Ascending aorta (tissue), 2 donors: Measurements from ENCODE around the gene C17orf50. TPM values are rescaled to one million over a fixed set of nuclear protein-coding genes. Genes with fewer than 3 reads are reported as not detected.

Experiments
- DNase-seq, 2 donors: peaks; one replicate each; pipeline ENCODE4 v3.0.0-alpha.2; 2019; ENCODE audit warnings: low spot score in 2 of 2
- H3K27ac ChIP-seq, 2 donors: fragments of 200-600 bp; sonication (generic); one replicate each; pipeline ENCODE4 v1.5.1; 2016 to 2017; ENCODE audit warnings: mild to moderate bottlenecking in 1 of 2
- H3K27me3 ChIP-seq: fragments of 200-600 bp; sonication (generic); one replicate; pipeline ENCODE4 v1.5.1; 2017
- H3K36me3 ChIP-seq, 2 donors: fragments of 200-600 bp; sonication (generic); one replicate each; pipeline ENCODE4 v1.5.1; 2016
- H3K4me1 ChIP-seq, 2 donors: fragments of 200-600 bp; sonication (generic); one replicate each; pipeline ENCODE4 v1.5.1; 2016 to 2017; ENCODE audit warnings: mild to moderate bottlenecking in 1 of 2
- H3K4me3 ChIP-seq, 2 donors: fragments of 200-600 bp; sonication (generic); one replicate each; pipeline ENCODE4 v1.5.1; 2016 to 2017; ENCODE audit warnings: mild to moderate bottlenecking in 1 of 2
- H3K9me3 ChIP-seq, 2 donors: fragments of 200-600 bp; sonication (generic); one replicate each; pipeline ENCODE4 v1.5.1; 2016
- intact Hi-C: fragments of 100-400 bp; cut with DNase I; formaldehyde crosslinking; loops from one replicate; pipeline ENCODE4 v1.15.1; 2023
- total RNA-seq: library from RNA; depleted of rRNA; stranded (reverse); fragments of >200 nt; gene quantifications from one replicate; pipeline ENCODE4 v1.1.0, GENCODE V29; 2016
- TF ChIP-seq, protein P1 (sequence below), 3 experiments: fragments of 200-600 bp in 2 of 3; fragments of 450-650 bp in 1 of 3; sonication (generic) in 2 of 3; IDR thresholded peaks; one replicate each; pipeline ENCODE4 v1.5.1; 2016 to 2019; ENCODE audit warnings: antibody characterized with exemption in 3 of 3, mild to moderate bottlenecking in 1 of 3, moderate library complexity in 1 of 3

The C17orf50 gene
- total RNA-seq, 1 donor from 2014 or later = not detected

GRCh38 chr17:35752945-35753764 is 7.5 kb upstream of the C17orf50 start, which contains the start of gene GAS2L2:
TSS of gene GAS2L2 (minus strand) at chr17:35753239. CDS start at chr17:35752850, 389 bp downstream.
- Histone ChIP-seq H3K27me3 (no peaks in the 10 kb centered on the region), H3K4me3 (no peak within 1 kb of the TSS), H3K9me3 (no peaks in the 10 kb centered on the region), H3K4me1 (peaks cover 0 to 5% of the 10 kb centered on the region in 2 donors), H3K27ac (no peak within 1 kb of the TSS), H3K36me3 (no peaks in the 10 kb centered on the region)
- intact Hi-C loops = no loop called here
- TF ChIP-seq, protein P1, sequence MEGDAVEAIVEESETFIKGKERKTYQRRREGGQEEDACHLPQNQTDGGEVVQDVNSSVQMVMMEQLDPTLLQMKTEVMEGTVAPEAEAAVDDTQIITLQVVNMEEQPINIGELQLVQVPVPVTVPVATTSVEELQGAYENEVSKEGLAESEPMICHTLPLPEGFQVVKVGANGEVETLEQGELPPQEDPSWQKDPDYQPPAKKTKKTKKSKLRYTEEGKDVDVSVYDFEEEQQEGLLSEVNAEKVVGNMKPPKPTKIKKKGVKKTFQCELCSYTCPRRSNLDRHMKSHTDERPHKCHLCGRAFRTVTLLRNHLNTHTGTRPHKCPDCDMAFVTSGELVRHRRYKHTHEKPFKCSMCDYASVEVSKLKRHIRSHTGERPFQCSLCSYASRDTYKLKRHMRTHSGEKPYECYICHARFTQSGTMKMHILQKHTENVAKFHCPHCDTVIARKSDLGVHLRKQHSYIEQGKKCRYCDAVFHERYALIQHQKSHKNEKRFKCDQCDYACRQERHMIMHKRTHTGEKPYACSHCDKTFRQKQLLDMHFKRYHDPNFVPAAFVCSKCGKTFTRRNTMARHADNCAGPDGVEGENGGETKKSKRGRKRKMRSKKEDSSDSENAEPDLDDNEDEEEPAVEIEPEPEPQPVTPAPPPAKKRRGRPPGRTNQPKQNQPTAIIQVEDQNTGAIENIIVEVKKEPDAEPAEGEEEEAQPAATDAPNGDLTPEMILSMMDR (IDR thresholded peaks at IDR 0.05) = no peak
- DNase-seq = no peak

GRCh38 chr17:35757243-35757642 is 3.4 kb upstream of the C17orf50 start:
- no peaks in the 10 kb centered on the region for H3K36me3 ChIP-seq
- DNase-seq = no peak
- no peak overlapping the region for H3K4me3 ChIP-seq
- H3K9me3 ChIP-seq = no peaks in the 10 kb centered on the region
- TF ChIP-seq, protein P1 (IDR thresholded peaks at IDR 0.05) = no peak
- H3K4me1 ChIP-seq = no peaks in the 10 kb centered on the region
- no peak overlapping the region for H3K27ac ChIP-seq
- H3K27me3 ChIP-seq = no peaks in the 10 kb centered on the region
- intact Hi-C loops = no loop called here

- TF ChIP-seq, protein P1 (IDR thresholded peaks at IDR 0.05) = no peak
- Histone ChIP-seq H3K9me3 (no peaks in the 10 kb centered on the region), H3K27me3 (no peaks in the 10 kb centered on the region), H3K4me1 (peaks cover 2 to 10% of the 10 kb centered on the region in 2 donors), H3K36me3 (no peaks in the 10 kb centered on the region), H3K27ac (no peak overlapping the region), H3K4me3 (no peak overlapping the region)
- intact Hi-C loops = no loop called here
- DNase-seq = no peak
Measured at GRCh38 chr17:35761601-35762000, 914 bp downstream of the C17orf50 start.

GRCh38 chr17:35763767-35764122 is 3.1 kb downstream of the C17orf50 start:
- DNase-seq = no peak
- Histone ChIP-seq H3K27ac (no peak overlapping the region), H3K4me3 (peak overlapping the region; percentile 28 to 70), H3K9me3 (no peaks in the 10 kb centered on the region), H3K36me3 (no peaks in the 10 kb centered on the region), H3K27me3 (no peaks in the 10 kb centered on the region), H3K4me1 (peaks cover 2 to 10% of the 10 kb centered on the region in 2 donors)
- intact Hi-C loops = loop anchor here (1.0 kb wide), 2 partner anchors 41 to 46 kb away; partner anchors contain the start of gene TAF15
- TF ChIP-seq, protein P1 (IDR thresholded peaks at IDR 0.05) = no peak

GRCh38 chr17:35764123-35764991 is 3.7 kb downstream of the C17orf50 start:
- H3K4me3 ChIP-seq = peak overlapping the region; percentile 28 to 70
- H3K36me3 ChIP-seq = no peaks in the 10 kb centered on the region
- peak; percentile 23 to 91 for DNase-seq
- intact Hi-C loops = loop anchor here (1.0 kb wide), 2 partner anchors 40 to 45 kb away; partner anchors contain the start of gene TAF15
- H3K4me1 ChIP-seq = peaks cover 2 to 10% of the 10 kb centered on the region in 2 donors
- TF ChIP-seq, protein P1 (IDR thresholded peaks at IDR 0.05) = peak; percentile 91 to 98 (median 97)
- H3K27ac ChIP-seq = peak overlapping the region in 1 of 2 donors; percentile 40
- H3K27me3 ChIP-seq = no peaks in the 10 kb centered on the region
- no peaks in the 10 kb centered on the region for H3K9me3 ChIP-seq
